HL-60 (cell line): ENCODE results near the gene SLC38A1.
"Not testable (repeated sequence)": the region's sequence is repeated elsewhere in the genome, so short reads cannot be mapped to it uniquely, and the experiment has no call there.

Source experiments
- DNase-seq, 2 experiments: peaks; one replicate each; pipeline ENCODE4 v3.0.0-alpha.2; 2010 to 2020; ENCODE audit warnings: low read depth in 1 of 2, low spot score in 1 of 2
- H3K27ac ChIP-seq: fragments of 250-450 bp; sonication (Bioruptor Pico); replicated peaks from 2 replicates; pipeline ENCODE4 v1.5.1; 2020; ENCODE audit warnings: mild to moderate bottlenecking, moderate library complexity
- H3K27me3 ChIP-seq: fragments of 250-450 bp; sonication (Bioruptor Pico); 2 replicates; pipeline ENCODE4 v1.5.1; 2021; ENCODE audit warnings: mild to moderate bottlenecking, moderate library complexity; ENCODE audit not compliant: insufficient read depth, poor library complexity, severe bottlenecking
- H3K4me3 ChIP-seq: replicated peaks from 2 replicates; pipeline ENCODE4 v1.5.1; 2011; ENCODE audit warnings: mild to moderate bottlenecking, control low read depth, low read length; ENCODE audit not compliant: insufficient read depth
- GABPA ChIP-seq: IDR thresholded peaks from 2 replicates; pipeline ENCODE4 v1.6.1; 2012; ENCODE audit warnings: low read depth
- POLR2AphosphoS5 ChIP-seq: IDR thresholded peaks from 2 replicates; pipeline ENCODE4 v1.6.1; 2012; ENCODE audit warnings: low read depth
- REST ChIP-seq: IDR thresholded peaks from 2 replicates; pipeline ENCODE4 v1.6.1; 2012; ENCODE audit warnings: low read depth; ENCODE audit not compliant: insufficient replicate concordance
- SPI1 ChIP-seq: IDR thresholded peaks from 2 replicates; pipeline ENCODE4 v1.6.1; 2012; ENCODE audit warnings: low read depth, mild to moderate bottlenecking, borderline replicate concordance
- TF ChIP-seq, protein P1 (sequence below): IDR thresholded peaks from one replicate; pipeline ENCODE4 v1.5.1; 2011; ENCODE audit warnings: low read length, control low read depth, inconsistent platforms; ENCODE audit not compliant: insufficient read depth

The SLC38A1 gene

DNA sequence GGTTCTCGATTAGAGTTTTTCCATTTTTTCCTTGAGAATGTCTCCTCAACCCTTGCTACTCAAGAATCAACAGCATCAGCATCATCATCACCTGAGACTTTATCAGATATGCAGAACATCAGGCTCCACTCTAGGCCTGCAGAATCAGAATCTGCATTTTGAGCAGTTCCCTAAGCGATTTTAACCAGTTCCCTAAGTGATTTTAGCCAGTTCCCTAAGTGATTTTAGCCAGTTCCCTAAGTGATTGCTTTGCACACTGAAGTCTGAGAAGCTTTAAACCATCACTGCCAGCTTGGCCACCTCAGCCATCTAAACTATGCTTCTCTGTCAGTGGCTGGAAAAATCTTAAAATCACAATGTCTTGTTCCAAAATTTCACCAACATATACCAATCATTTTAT lies 29.4 kb upstream of the SLC38A1 start:
- TF ChIP-seq REST, result no peak
- TF ChIP-seq SPI1, result peak; percentile 29; the same call in 1 of the 2 replicates
- Histone ChIP-seq H3K4me3 (no peak overlapping the region), H3K27me3 (no peaks in the 10 kb centered on the region), H3K27ac (no peak overlapping the region)
- no peak for DNase-seq

DNA sequence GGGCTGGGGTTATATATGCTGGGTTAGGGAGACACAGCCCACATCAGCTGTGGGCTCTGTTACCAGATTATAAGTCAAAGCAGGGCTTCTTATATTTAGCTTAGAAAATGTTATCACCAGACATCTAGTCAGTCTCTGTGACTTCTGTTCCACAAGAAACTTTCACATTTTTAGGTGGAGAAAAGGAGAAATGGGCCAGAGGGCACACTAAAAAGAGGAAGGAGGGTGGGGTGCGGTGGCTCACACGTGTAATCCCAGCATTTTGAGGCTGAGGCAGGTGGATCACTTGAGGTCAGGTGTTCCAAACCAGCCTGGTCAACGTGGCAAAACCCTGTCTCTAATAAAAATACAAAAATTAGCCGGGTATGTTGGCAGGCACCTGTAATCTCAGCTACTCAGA lies 28.0 kb upstream of the SLC38A1 start:
- Histone ChIP-seq H3K27me3 (no peaks in the 10 kb centered on the region), H3K4me3 (no peak overlapping the region), H3K27ac (no peak overlapping the region)
- peak in 1 of 2 experiments; percentile 23 for DNase-seq
- TF ChIP-seq GABPA (no peak), POLR2AphosphoS5 (no peak), REST (no peak), SPI1 (peak; percentile 79)
- TF ChIP-seq, protein P1, sequence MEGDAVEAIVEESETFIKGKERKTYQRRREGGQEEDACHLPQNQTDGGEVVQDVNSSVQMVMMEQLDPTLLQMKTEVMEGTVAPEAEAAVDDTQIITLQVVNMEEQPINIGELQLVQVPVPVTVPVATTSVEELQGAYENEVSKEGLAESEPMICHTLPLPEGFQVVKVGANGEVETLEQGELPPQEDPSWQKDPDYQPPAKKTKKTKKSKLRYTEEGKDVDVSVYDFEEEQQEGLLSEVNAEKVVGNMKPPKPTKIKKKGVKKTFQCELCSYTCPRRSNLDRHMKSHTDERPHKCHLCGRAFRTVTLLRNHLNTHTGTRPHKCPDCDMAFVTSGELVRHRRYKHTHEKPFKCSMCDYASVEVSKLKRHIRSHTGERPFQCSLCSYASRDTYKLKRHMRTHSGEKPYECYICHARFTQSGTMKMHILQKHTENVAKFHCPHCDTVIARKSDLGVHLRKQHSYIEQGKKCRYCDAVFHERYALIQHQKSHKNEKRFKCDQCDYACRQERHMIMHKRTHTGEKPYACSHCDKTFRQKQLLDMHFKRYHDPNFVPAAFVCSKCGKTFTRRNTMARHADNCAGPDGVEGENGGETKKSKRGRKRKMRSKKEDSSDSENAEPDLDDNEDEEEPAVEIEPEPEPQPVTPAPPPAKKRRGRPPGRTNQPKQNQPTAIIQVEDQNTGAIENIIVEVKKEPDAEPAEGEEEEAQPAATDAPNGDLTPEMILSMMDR, result no peak

DNA sequence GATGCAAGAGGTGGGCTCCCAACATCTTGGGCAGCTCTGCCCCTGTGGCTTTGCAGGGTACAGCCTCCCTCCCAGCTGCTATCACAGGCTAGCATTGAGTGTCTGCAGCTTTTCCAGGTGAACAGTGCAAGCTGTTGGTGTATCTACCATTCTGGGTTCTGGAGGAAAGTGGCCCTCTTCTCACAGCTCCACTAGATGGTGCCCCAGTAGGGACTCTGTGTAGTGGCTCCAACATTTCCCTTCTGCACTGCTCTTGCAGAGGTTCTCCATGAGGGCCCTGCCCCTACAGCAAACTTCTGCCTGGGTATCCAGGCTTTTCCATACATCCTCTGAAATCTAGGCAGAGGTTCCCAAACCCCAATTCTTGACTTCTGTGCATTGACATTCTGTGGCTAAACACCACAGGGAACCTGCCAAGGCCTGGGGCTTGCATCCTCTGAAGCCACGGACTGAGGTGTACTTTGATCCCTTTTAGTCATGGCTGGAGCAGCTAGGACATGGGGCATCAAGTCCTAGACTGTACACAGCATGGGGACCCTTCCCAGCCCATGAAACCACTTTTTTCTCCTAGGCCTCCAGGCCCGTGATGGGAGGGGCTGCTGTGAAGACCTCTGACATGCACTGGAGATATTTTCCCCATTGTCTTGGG lies 24.0 kb upstream of the SLC38A1 start:
- TF ChIP-seq SPI1 (no peak), POLR2AphosphoS5 (no peak), REST (no peak)
- TF ChIP-seq, protein P1, result no peak
- Histone ChIP-seq H3K4me3 (no peak overlapping the region), H3K27me3 (no peaks in the 10 kb centered on the region), H3K27ac (no peak overlapping the region)
- no peak for DNase-seq

- not testable (repeated sequence) for H3K27me3 ChIP-seq, H3K27ac ChIP-seq, H3K4me3 ChIP-seq, DNase-seq
These were observed 23.1 kb upstream of the SLC38A1 start for GRCh38 chr12:46291953-46292352.

DNA sequence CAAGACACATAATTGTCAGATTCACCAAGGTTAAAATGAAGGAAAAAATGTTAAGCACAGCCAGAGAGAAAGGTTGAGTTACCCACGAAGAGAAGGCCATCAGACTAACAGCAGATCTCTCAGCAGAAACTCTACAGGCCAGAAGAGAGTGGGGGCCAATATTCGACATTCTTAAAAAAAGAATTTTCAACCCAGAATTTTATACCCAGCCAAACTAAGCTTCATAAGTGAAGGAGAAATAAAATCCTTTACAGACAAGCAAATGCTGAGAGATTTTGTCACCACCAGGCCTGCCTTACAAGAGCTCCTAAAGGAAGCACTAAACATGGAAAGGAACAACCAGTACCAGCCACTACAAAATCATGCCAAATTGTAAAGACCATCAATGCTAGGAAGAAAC lies 16.3 kb upstream of the SLC38A1 start:
- H3K27ac ChIP-seq, DNase-seq, H3K27me3 ChIP-seq, H3K4me3 ChIP-seq: not testable (repeated sequence)
